GM12878 (cell line): ENCODE measurements around the gene DNASE1L1. TPM values are rescaled to one million over a fixed set of nuclear protein-coding genes. Genes with fewer than 3 reads are reported as not detected.

ENCODE experiments used
- ATAC-seq: fragments of 200-7000 bp; cut with Tn5 transposase; 3 replicates; pipeline ENCODE4 v1.9.1; 2020; ENCODE audit warnings: mild to moderate bottlenecking, moderate library complexity
- BruUV-seq: library from RNA; stranded (reverse); fragments of 400-500 nt; replicated peaks from 2 replicates; lab custom pipeline; 2021; lab: Mats Ljungman, UMichigan
- CTCF ChIA-PET: fragments of 300-600 bp; sonication (Branson Sonifier 250); formaldehyde crosslinking; extraction: SDS; loops from one replicate; lab custom pipeline; 2021; ENCODE audit warnings: inconsistent platforms; lab: Yijun Ruan, JAX
- POLR2A ChIA-PET: fragments of 350-600 bp; formaldehyde crosslinking; extraction: SDS; loops from one replicate; lab custom pipeline; 2021; ENCODE audit warnings: inconsistent platforms; lab: Charles Lee
- RAD21 ChIA-PET: fragments of 300-600 bp; sonication (Branson Sonifier 250); formaldehyde crosslinking; loops from one replicate; lab custom pipeline; 2023; ENCODE audit warnings: antibody characterized with exemption; ENCODE audit not compliant: unreplicated experiment; lab: Charles Lee
- SMC1A ChIA-PET: fragments of 300-600 bp; sonication (Branson Sonifier 250); formaldehyde crosslinking; loops from one replicate; lab custom pipeline; 2023; ENCODE audit not compliant: unreplicated experiment, uncharacterized antibody; lab: Charles Lee
- DNase-seq: peaks from one replicate; pipeline ENCODE4 v3.0.0-alpha.2; 2011; ENCODE audit warnings: low read depth, low spot score
- FAIRE-seq: peaks from 3 replicates; lab custom pipeline; 2011; peaks lifted over from hg19 to GRCh38; lab: Jason Lieb, UNC
- H2AFZ ChIP-seq: 2 replicates; pipeline ENCODE4 v1.6.0; 2011; ENCODE audit warnings: low read depth, low read length, control low read depth; ENCODE audit not compliant: control insufficient read depth
- H3K27ac ChIP-seq: 2 replicates; pipeline ENCODE4 v1.5.1; 2011; ENCODE audit warnings: control low read depth; ENCODE audit not compliant: control insufficient read depth, insufficient read depth
- H3K27me3 ChIP-seq, 2 experiments: replicated peaks in 1 of 2; 2 replicates each; pipeline versions ENCODE4 v1.6.0 to v1.6.1; 2011; ENCODE audit warnings: low read length in 1 of 2; ENCODE audit not compliant: control insufficient read depth in 2 of 2, insufficient read depth in 2 of 2
- H3K36me3 ChIP-seq, 2 experiments: 2 replicates each; pipeline ENCODE4 v1.5.1; 2011; ENCODE audit warnings: low read length in 1 of 2; ENCODE audit not compliant: control insufficient read depth in 2 of 2, insufficient read depth in 2 of 2
- H3K4me1 ChIP-seq: 2 replicates; pipeline ENCODE4 v1.6.1; 2011; ENCODE audit warnings: mild to moderate bottlenecking, low read length, moderate library complexity, mixed read lengths; ENCODE audit not compliant: control insufficient read depth, insufficient read depth
- H3K4me2 ChIP-seq: 2 replicates; pipeline ENCODE4 v1.6.0; 2011; ENCODE audit warnings: control low read depth; ENCODE audit not compliant: control insufficient read depth, insufficient read depth
- H3K4me3 ChIP-seq: fragments of 200-600 bp; sonication (generic); 2 replicates; pipeline ENCODE4 v1.5.1; 2016
- H3K79me2 ChIP-seq: 2 replicates; pipeline ENCODE4 v1.6.0; 2011; ENCODE audit warnings: low read length; ENCODE audit not compliant: control insufficient read depth, insufficient read depth
- H3K9ac ChIP-seq: 2 replicates; pipeline ENCODE4 v1.8.0; 2011; ENCODE audit warnings: low read length, control low read depth, mixed read lengths; ENCODE audit not compliant: control insufficient read depth, insufficient read depth
- H3K9me3 ChIP-seq: replicated peaks from 3 replicates; pipeline ENCODE4 v1.5.1; 2011; ENCODE audit warnings: mild to moderate bottlenecking, low read length; ENCODE audit not compliant: control insufficient read depth, insufficient read depth
- H4K20me1 ChIP-seq: 2 replicates; pipeline ENCODE4 v1.6.0; 2011; ENCODE audit not compliant: control insufficient read depth, insufficient read depth
- MTA3 ChIP-seq: IDR thresholded peaks from 2 replicates; pipeline ENCODE4 v1.6.1; 2012; ENCODE audit warnings: low read length, inconsistent platforms, borderline replicate concordance
- WGBS: methylation state at CpG from one replicate; pipeline ENCODE4 v1.1.6; 2016; ENCODE audit warnings: low lambda C conversion rate; ENCODE audit not compliant: insufficient replicate concordance, insufficient coverage; ENCODE audit errors: missing lambda C conversion rate; 5-methylcytosine and 5-hydroxymethylcytosine counted together
- in situ Hi-C: fragments of 300-500 bp; cut with MboI; formaldehyde crosslinking; loops from 9 replicates; pipeline ENCODE4 v1.14.3; 2018; ENCODE audit warnings: mixed read lengths
- intact Hi-C: fragments of 100-400 bp; cut with micrococcal nuclease; formaldehyde crosslinking; loops from one replicate; pipeline ENCODE4 v1.14.2; 2022; ENCODE audit not compliant: unreplicated experiment
- polyA plus RNA-seq, 11 experiments: library from polyadenylated mRNA; depleted of rRNA in 4 of 11; unstranded in 6 of 11; stranded (reverse) in 5 of 11; fragments of >200 nt; fragmentation: Nextera tagmentation in 4 of 11; fragmentation: Illumina TruSeq in 1 of 11; extraction: Ambion mirVana in 4 of 11; extraction: Trizol in 1 of 11; gene quantifications; 1 replicate in 1 of 11; 2 replicates in 10 of 11; pipeline versions ENCODE4 v1.2.1 to v1.2.3, GENCODE V29; 2011 to 2016; ENCODE audit warnings: inconsistent platforms in 2 of 11, missing spikeins in 2 of 11, low read depth in 1 of 11
- total RNA-seq, 4 experiments: library from RNA; depleted of rRNA in 3 of 4; stranded (reverse); fragments of >200 nt in 3 of 4; fragmentation: Illumina TruSeq in 1 of 4; extraction: Trizol in 1 of 4; gene quantifications; 2 replicates each; pipeline versions ENCODE4 v1.2.1 to v1.2.3, GENCODE V29; 2013 to 2021
- TF ChIP-seq, protein P1 (sequence below): fragments of 450-650 bp; IDR thresholded peaks from 2 replicates; pipeline ENCODE4 v1.6.1; 2016; ENCODE audit warnings: mild to moderate bottlenecking, moderate library complexity, borderline replicate concordance
- TF ChIP-seq, protein P2 (sequence below): IDR thresholded peaks from 2 replicates; pipeline ENCODE4 v1.6.1; 2011; ENCODE audit warnings: low read depth, mild to moderate bottlenecking, low read length, moderate library complexity, borderline replicate concordance; ENCODE audit errors: extremely low read depth
- TF ChIP-seq, protein P3 (sequence below): fragments of 450-650 bp; IDR thresholded peaks from 2 replicates; pipeline ENCODE4 v1.6.1; 2017; ENCODE audit warnings: mild to moderate bottlenecking

Gene DNASE1L1
- total and polyA plus RNA-seq, 10 of the 15 experiments (the other 5 are each of a cell fraction or from before 2014, with no cell fraction given), result 0.60 to 22.7 (median 6.8) TPM

DNA sequence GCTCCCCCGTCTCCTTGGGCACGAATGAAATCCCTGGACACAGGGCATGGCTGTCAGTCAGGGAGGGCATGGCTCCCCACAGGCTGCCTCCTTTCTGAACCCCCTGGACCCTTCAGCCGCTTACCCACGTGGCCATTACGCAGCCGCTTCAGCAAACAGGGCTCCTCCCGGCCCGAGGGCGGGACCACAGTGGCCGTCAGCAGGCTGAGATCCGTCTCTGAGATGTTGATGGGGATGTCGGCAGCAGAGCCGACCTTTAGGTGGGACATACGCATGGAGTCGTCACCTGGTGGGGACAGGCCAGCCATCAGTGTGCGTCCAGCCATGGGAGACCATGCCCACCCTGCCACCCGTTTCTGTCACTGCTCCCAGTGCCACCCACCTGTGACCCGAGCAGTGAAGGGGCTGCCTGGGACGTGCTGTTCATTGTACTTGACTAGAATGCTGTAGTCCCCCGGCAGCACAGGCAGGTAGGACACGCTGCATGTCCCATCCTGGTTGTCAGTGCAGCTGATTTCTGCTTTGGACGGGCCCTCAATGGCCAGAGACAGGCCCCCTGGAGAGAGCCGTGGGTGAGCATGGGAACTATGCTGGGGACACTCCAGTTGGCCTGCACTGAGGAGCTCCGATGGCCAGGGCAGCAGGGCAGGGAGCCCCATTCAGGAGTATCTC, 55.7 kb downstream of the DNASE1L1 start (continued):
- TF ChIP-seq, protein P1, sequence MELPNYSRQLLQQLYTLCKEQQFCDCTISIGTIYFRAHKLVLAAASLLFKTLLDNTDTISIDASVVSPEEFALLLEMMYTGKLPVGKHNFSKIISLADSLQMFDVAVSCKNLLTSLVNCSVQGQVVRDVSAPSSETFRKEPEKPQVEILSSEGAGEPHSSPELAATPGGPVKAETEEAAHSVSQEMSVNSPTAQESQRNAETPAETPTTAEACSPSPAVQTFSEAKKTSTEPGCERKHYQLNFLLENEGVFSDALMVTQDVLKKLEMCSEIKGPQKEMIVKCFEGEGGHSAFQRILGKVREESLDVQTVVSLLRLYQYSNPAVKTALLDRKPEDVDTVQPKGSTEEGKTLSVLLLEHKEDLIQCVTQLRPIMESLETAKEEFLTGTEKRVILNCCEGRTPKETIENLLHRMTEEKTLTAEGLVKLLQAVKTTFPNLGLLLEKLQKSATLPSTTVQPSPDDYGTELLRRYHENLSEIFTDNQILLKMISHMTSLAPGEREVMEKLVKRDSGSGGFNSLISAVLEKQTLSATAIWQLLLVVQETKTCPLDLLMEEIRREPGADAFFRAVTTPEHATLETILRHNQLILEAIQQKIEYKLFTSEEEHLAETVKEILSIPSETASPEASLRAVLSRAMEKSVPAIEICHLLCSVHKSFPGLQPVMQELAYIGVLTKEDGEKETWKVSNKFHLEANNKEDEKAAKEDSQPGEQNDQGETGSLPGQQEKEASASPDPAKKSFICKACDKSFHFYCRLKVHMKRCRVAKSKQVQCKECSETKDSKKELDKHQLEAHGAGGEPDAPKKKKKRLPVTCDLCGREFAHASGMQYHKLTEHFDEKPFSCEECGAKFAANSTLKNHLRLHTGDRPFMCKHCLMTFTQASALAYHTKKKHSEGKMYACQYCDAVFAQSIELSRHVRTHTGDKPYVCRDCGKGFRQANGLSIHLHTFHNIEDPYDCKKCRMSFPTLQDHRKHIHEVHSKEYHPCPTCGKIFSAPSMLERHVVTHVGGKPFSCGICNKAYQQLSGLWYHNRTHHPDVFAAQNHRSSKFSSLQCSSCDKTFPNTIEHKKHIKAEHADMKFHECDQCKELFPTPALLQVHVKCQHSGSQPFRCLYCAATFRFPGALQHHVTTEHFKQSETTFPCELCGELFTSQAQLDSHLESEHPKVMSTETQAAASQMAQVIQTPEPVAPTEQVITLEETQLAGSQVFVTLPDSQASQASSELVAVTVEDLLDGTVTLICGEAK, result no peak

DNA sequence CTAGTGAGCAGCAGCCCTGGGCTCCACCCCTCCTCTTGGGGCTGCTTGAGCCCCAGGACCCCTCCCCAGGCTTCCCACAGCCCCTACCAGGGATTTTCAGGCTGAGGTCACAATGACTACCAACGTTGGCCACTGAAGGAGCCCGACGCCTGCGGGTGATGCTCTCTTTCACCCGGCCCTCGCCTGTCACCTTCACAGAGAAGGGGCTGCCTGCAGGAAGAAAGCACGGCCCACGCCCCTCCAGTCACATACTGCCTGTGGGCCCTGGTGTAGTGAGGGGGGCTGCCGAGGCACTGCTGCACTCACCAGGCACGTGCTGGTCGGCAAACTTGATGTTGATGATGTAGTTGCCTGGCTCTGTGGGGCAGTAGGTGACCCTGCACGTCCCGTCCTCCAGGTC, 56.6 kb downstream of the DNASE1L1 start:
- Histone ChIP-seq H3K9ac (no peak overlapping the region), H3K79me2 (no peaks in the 10 kb centered on the region), H2AFZ (no peak overlapping the region), H3K4me2 (no peak overlapping the region), H3K27me3 (no peaks in the 10 kb centered on the region), H4K20me1 (no peaks in the 10 kb centered on the region), H3K9me3 (no peaks in the 10 kb centered on the region; the same call in 2 of the 3 replicates), H3K27ac (no peak overlapping the region), H3K4me1 (no peaks in the 10 kb centered on the region), H3K36me3 (peaks cover 0 to 53% of the 10 kb centered on the region in 2 experiments; a peak in 2 of 4 replicates), H3K4me3 (no peak overlapping the region)
- WGBS, result 42% methylated on average over 13 of the region's 13 CpGs
- FAIRE-seq (no peak), ATAC-seq (no peak), DNase-seq (no peak)
- ChIA-PET CTCF (no interaction called here), POLR2A (no interaction called here), SMC1A (no interaction called here), RAD21 (no interaction called here)
- BruUV-seq, result TSS peak; percentile 57
- intact Hi-C loops (no loop called here), in situ Hi-C loops (no loop called here)
- TF ChIP-seq, protein P2, sequence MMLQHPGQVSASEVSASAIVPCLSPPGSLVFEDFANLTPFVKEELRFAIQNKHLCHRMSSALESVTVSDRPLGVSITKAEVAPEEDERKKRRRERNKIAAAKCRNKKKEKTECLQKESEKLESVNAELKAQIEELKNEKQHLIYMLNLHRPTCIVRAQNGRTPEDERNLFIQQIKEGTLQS, result no peak
- no peak for TF ChIP-seq MTA3
- TF ChIP-seq, protein P3, sequence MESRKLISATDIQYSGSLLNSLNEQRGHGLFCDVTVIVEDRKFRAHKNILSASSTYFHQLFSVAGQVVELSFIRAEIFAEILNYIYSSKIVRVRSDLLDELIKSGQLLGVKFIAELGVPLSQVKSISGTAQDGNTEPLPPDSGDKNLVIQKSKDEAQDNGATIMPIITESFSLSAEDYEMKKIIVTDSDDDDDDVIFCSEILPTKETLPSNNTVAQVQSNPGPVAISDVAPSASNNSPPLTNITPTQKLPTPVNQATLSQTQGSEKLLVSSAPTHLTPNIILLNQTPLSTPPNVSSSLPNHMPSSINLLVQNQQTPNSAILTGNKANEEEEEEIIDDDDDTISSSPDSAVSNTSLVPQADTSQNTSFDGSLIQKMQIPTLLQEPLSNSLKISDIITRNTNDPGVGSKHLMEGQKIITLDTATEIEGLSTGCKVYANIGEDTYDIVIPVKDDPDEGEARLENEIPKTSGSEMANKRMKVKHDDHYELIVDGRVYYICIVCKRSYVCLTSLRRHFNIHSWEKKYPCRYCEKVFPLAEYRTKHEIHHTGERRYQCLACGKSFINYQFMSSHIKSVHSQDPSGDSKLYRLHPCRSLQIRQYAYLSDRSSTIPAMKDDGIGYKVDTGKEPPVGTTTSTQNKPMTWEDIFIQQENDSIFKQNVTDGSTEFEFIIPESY, result no peak
